H1 (cell line): ENCODE data around the gene TNFRSF8. TPM values are rescaled to one million over a fixed set of nuclear protein-coding genes. Genes with fewer than 3 reads are reported as not detected.

Source experiments
- CTCF ChIA-PET: fragments of 300-600 bp; sonication (Branson Sonifier 250); formaldehyde crosslinking; loops from one replicate; lab custom pipeline; 2021; ENCODE audit not compliant: partially characterized antibody; lab: Charles Lee
- POLR2A ChIA-PET: fragments of 300-600 bp; sonication (Branson Sonifier 250); formaldehyde crosslinking; loops from one replicate; lab custom pipeline; 2021; ENCODE audit warnings: inconsistent platforms; ENCODE audit not compliant: partially characterized antibody; lab: Charles Lee
- DNase-seq, 2 experiments: peaks; one replicate each; pipeline versions ENCODE4 v3.0.0 to v3.0.0-alpha.2; 2010 to 2022; ENCODE audit warnings: low spot score in 2 of 2, low read depth in 1 of 2, mixed read lengths in 1 of 2
- FAIRE-seq: peaks from 2 replicates; lab custom pipeline; 2011; peaks lifted over from hg19 to GRCh38; lab: Jason Lieb, UNC
- H2AFZ ChIP-seq: 2 replicates; pipeline ENCODE4 v1.8.1; 2012; ENCODE audit warnings: low read length, inconsistent platforms
- H2AK5ac ChIP-seq: 2 replicates; pipeline ENCODE4 v1.6.1; 2013; ENCODE audit warnings: low read depth, low read length
- H2BK120ac ChIP-seq: replicated peaks from 2 replicates; pipeline ENCODE3; 2013; ENCODE audit warnings: low read depth, low read length, inconsistent platforms
- H2BK12ac ChIP-seq: 2 replicates; pipeline ENCODE4 v1.6.1; 2013; ENCODE audit warnings: low read depth, low read length
- H2BK15ac ChIP-seq: 2 replicates; pipeline ENCODE4 v1.6.1; 2013; ENCODE audit warnings: low read length
- H2BK20ac ChIP-seq: 2 replicates; pipeline ENCODE4 v1.6.1; 2013; ENCODE audit warnings: low read length
- H2BK5ac ChIP-seq: 2 replicates; pipeline ENCODE4 v1.6.1; 2013; ENCODE audit warnings: low read depth, low read length
- H3K14ac ChIP-seq: 2 replicates; pipeline ENCODE4 v1.6.1; 2013; ENCODE audit warnings: inconsistent platforms; ENCODE audit not compliant: insufficient read length
- H3K18ac ChIP-seq: 2 replicates; pipeline ENCODE4 v1.6.1; 2013; ENCODE audit warnings: low read length; ENCODE audit errors: extremely low read depth
- H3K23ac ChIP-seq: 2 replicates; pipeline ENCODE4 v1.6.1; 2013; ENCODE audit warnings: inconsistent platforms; ENCODE audit not compliant: insufficient read length
- H3K23me2 ChIP-seq: 2 replicates; pipeline ENCODE4 v1.6.1; 2013; ENCODE audit warnings: low read depth, low read length
- H3K27ac ChIP-seq: 2 replicates; pipeline ENCODE4 v1.6.1; 2011; ENCODE audit warnings: low read depth, low read length, inconsistent platforms
- H3K27me3 ChIP-seq, 4 experiments: replicated peaks in 1 of 4; 1 replicate in 1 of 4; 2 replicates in 3 of 4; pipeline versions ENCODE4 v1.6.1 to v1.8.1; 2011 to 2013; ENCODE audit warnings: low read length in 3 of 4, mild to moderate bottlenecking in 3 of 4, inconsistent platforms in 2 of 4, mixed read lengths in 2 of 4, moderate library complexity in 1 of 4; ENCODE audit not compliant: control insufficient read depth in 3 of 4, insufficient read depth in 3 of 4; ENCODE audit errors: extremely low read depth in 1 of 4
- H3K36me3 ChIP-seq, 4 experiments: 2 replicates each; pipeline versions ENCODE4 v1.6.1 to v1.8.1; 2011 to 2013; ENCODE audit warnings: mild to moderate bottlenecking in 4 of 4, low read length in 3 of 4, moderate library complexity in 2 of 4, control low read depth in 1 of 4, inconsistent platforms in 1 of 4; ENCODE audit not compliant: insufficient read depth in 4 of 4, control insufficient read depth in 2 of 4
- H3K4ac ChIP-seq: replicated peaks from 2 replicates; pipeline ENCODE3; 2013; ENCODE audit warnings: low read length, low read depth, mixed read lengths, inconsistent platforms; ENCODE audit not compliant: insufficient read length
- H3K4me1 ChIP-seq, 4 experiments: replicated peaks in 1 of 4; 1 replicate in 1 of 4; 2 replicates in 3 of 4; pipeline versions ENCODE4 v1.6.1 to v1.8.1; 2011 to 2013; ENCODE audit warnings: low read length in 3 of 4, inconsistent platforms in 2 of 4, mixed read lengths in 1 of 4; ENCODE audit not compliant: insufficient read depth in 4 of 4, control insufficient read depth in 3 of 4
- H3K4me2 ChIP-seq, 2 experiments: 2 replicates each; pipeline versions ENCODE4 v1.6.1 to v1.8.1; 2011 to 2013; ENCODE audit warnings: low read depth in 2 of 2, low read length in 2 of 2, control low read depth in 1 of 2, inconsistent platforms in 1 of 2, mild to moderate bottlenecking in 1 of 2; ENCODE audit not compliant: insufficient read depth in 1 of 2
- H3K4me3 ChIP-seq, 4 experiments: fragments of 200-600, 300-600 bp in 1 of 4; sonication (generic), shearing (Covaris generic), sonication (Bioruptor Twin) in 1 of 4; 2 replicates each; pipeline versions ENCODE4 v1.5.1 to v1.8.1; 2011 to 2016; ENCODE audit warnings: low read length in 4 of 4, low read depth in 3 of 4, control low read depth in 2 of 4, inconsistent platforms in 2 of 4, mild to moderate bottlenecking in 2 of 4, mixed read lengths in 1 of 4, moderate library complexity in 1 of 4; ENCODE audit not compliant: insufficient read depth in 2 of 4; ENCODE audit errors: extremely low read depth in 1 of 4
- H3K56ac ChIP-seq: replicated peaks from 2 replicates; pipeline ENCODE3; 2013; ENCODE audit warnings: low read depth, mild to moderate bottlenecking, mixed read lengths, low read length, inconsistent platforms; ENCODE audit not compliant: insufficient read length
- H3K79me1 ChIP-seq: 2 replicates; pipeline ENCODE4 v1.6.1; 2013; ENCODE audit warnings: low read depth, low read length, control low read depth
- H3K79me2 ChIP-seq, 2 experiments: 2 replicates each; pipeline versions ENCODE4 v1.6.1 to v1.8.1; 2012 to 2013; ENCODE audit warnings: low read length in 2 of 2, mild to moderate bottlenecking in 2 of 2, inconsistent platforms in 1 of 2; ENCODE audit not compliant: insufficient read depth in 2 of 2, control insufficient read depth in 1 of 2
- H3K9ac ChIP-seq, 4 experiments: replicated peaks in 1 of 4; 1 replicate in 1 of 4; 2 replicates in 3 of 4; pipeline versions ENCODE4 v1.6.1 to v1.8.1; 2011 to 2013; ENCODE audit warnings: low read depth in 3 of 4, low read length in 3 of 4, control low read depth in 2 of 4, mild to moderate bottlenecking in 2 of 4, moderate library complexity in 2 of 4, inconsistent platforms in 1 of 4; ENCODE audit errors: extremely low read depth in 1 of 4
- H3K9me3 ChIP-seq, 2 experiments: 2 replicates each; pipeline versions ENCODE4 v1.6.1 to v1.8.1; 2012 to 2013; ENCODE audit warnings: mild to moderate bottlenecking in 2 of 2, moderate library complexity in 2 of 2, control low read depth in 1 of 2, inconsistent platforms in 1 of 2, low read depth in 1 of 2, low read length in 1 of 2, mixed read lengths in 1 of 2; ENCODE audit not compliant: insufficient read depth in 2 of 2
- H4K20me1 ChIP-seq, 2 experiments: replicated peaks in 1 of 2; 2 replicates each; pipeline versions ENCODE3 to v1.8.1; 2011 to 2013; ENCODE audit warnings: inconsistent platforms in 2 of 2, low read length in 2 of 2, mild to moderate bottlenecking in 1 of 2; ENCODE audit not compliant: insufficient read depth in 2 of 2, control insufficient read depth in 1 of 2
- H4K5ac ChIP-seq: 2 replicates; pipeline ENCODE4 v1.6.1; 2013; ENCODE audit warnings: low read length, low read depth, mixed read lengths, inconsistent platforms; ENCODE audit not compliant: insufficient read length
- H4K8ac ChIP-seq: 2 replicates; pipeline ENCODE4 v1.8.0; 2013; ENCODE audit warnings: mild to moderate bottlenecking, moderate library complexity, low read length, inconsistent platforms; ENCODE audit not compliant: insufficient read depth; ENCODE audit errors: extremely low read depth
- H4K91ac ChIP-seq: replicated peaks from 2 replicates; pipeline ENCODE3; 2013; ENCODE audit warnings: low read length, mixed read lengths, inconsistent platforms; ENCODE audit not compliant: insufficient read length
- CHD2 ChIP-seq: IDR thresholded peaks from 2 replicates; pipeline ENCODE4 v1.6.1; 2012; ENCODE audit warnings: low read length, improper control_type of control experiment
- CTBP2 ChIP-seq: IDR thresholded peaks from 2 replicates; pipeline ENCODE4 v1.7.0; 2011; ENCODE audit warnings: borderline replicate concordance, mild to moderate bottlenecking, moderate library complexity, mixed read lengths, low read length; ENCODE audit not compliant: insufficient read depth, insufficient read length
- EGR1 ChIP-seq: IDR thresholded peaks from 2 replicates; pipeline ENCODE4 v1.6.1; 2011; ENCODE audit warnings: low read depth, low read length, borderline replicate concordance
- HDAC6 ChIP-seq: IDR thresholded peaks from one replicate; pipeline ENCODE4 v1.7.1; 2012; ENCODE audit warnings: low read depth, mild to moderate bottlenecking, inconsistent platforms, low read length, moderate library complexity
- NANOG ChIP-seq: IDR thresholded peaks from 2 replicates; pipeline ENCODE4 v1.6.1; 2011; ENCODE audit warnings: low read length, low read depth, mild to moderate bottlenecking, inconsistent platforms; ENCODE audit not compliant: insufficient read depth, poor library complexity, severe bottlenecking
- NRF1 ChIP-seq: IDR thresholded peaks from 2 replicates; pipeline ENCODE4 v1.6.1; 2011; ENCODE audit warnings: mild to moderate bottlenecking, low read depth, low read length, improper control_type of control experiment
- PHF8 ChIP-seq: fragments of 200-600 bp; sonication (generic); conservative IDR thresholded peaks from 2 replicates; pipeline ENCODE4 v1.7.1; 2012; ENCODE audit warnings: low read depth, mild to moderate bottlenecking, inconsistent platforms, low read length, moderate library complexity
- SAP30 ChIP-seq: fragments of 300-600 bp; sonication (generic); IDR thresholded peaks from 2 replicates; pipeline ENCODE4 v1.7.1; 2012; ENCODE audit warnings: low read length, moderate library complexity, mild to moderate bottlenecking, inconsistent platforms; ENCODE audit not compliant: insufficient read depth, insufficient replicate concordance
- SIRT6 ChIP-seq: IDR thresholded peaks from one replicate; pipeline ENCODE4 v1.7.1; 2012; ENCODE audit warnings: low read length, inconsistent platforms
- TAF7 ChIP-seq: optimal IDR thresholded peaks from 2 replicates; pipeline ENCODE3; 2011; ENCODE audit warnings: low read depth, mild to moderate bottlenecking, inconsistent platforms, low read length, moderate library complexity, borderline replicate concordance
- ZNF274 ChIP-seq: IDR thresholded peaks from 2 replicates; pipeline ENCODE4 v1.7.0; 2012; ENCODE audit warnings: low read length, borderline replicate concordance; ENCODE audit errors: extremely low read depth
- WGBS, 2 experiments: shearing (Covaris generic) in 1 of 2; methylation state at CpG; one replicate each; pipeline versions ENCODE4 v1.1.6 to v1.1.7; 2013 to 2015; ENCODE audit warnings: low lambda C conversion rate in 2 of 2, mixed read lengths in 2 of 2, inconsistent platforms in 1 of 2, low coverage in 1 of 2, missing lambda C conversion rate in 1 of 2; ENCODE audit not compliant: insufficient replicate concordance in 2 of 2, insufficient coverage in 1 of 2, insufficient read length in 1 of 2; ENCODE audit errors: extremely low coverage in 1 of 2, missing lambda C conversion rate in 1 of 2; 5-methylcytosine and 5-hydroxymethylcytosine counted together
- polyA plus RNA-seq, 7 experiments: library from polyadenylated mRNA; depleted of rRNA in 3 of 7; stranded (reverse) in 5 of 7; unstranded in 2 of 7; fragments of >200 nt in 5 of 7; fragments of 200-250 nt in 2 of 7; gene quantifications; 1 replicate in 5 of 7; 2 replicates in 1 of 7; 4 replicates in 1 of 7; pipeline versions ENCODE4 v1.2.1 to v1.2.3, GENCODE V29; 2011 to 2013; ENCODE audit warnings: missing spikeins in 2 of 7, mixed read lengths in 2 of 7
- total RNA-seq: library from RNA; stranded (reverse); fragmentation: NEBNext Ultra II Directional; extraction: Animal tissue kit (Norgen Biotek cat#: 25700); gene quantifications from 2 replicates; pipeline ENCODE4 v1.2.1, GENCODE V29; 2021
- TF ChIP-seq, protein P1 (sequence below): IDR thresholded peaks from 2 replicates; pipeline ENCODE4 v1.6.1; 2011; ENCODE audit warnings: low read depth, mild to moderate bottlenecking, low read length; ENCODE audit not compliant: insufficient read depth

Gene TNFRSF8
- total and polyA plus RNA-seq, 2 of the 8 experiments (the other 6 are each of a cell fraction or from before 2014, with no cell fraction given): 23.2 to 32.7 TPM

DNA sequence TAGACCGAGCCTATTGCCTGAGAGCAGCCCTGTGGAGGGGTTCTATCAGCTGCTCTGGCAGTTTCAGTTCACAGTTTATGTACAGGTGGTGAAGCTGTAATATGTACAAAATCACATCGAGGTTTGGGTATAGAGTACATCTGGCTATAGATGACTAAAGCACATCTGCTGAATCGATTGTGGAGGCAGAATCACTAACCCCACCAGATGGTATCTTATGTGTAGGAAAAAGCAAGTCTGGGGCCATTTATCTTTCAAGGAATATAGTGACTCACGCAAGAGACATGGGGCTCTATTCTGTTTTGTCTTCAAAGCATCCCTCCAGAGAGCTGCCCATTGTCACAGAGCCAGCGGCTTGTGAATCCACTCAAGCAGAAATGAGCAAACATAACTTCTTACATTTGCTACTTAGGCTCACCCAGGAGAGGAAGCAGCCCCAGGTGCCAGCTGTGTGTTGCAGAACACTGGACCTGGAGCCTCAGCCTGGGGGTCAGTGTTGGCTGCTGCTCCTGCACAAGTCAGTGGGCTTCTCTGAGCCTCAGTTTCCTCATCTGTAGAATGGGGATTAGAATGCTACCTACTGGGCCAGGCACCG is 22.5 kb upstream of the TNFRSF8 start:
- no peak overlapping the region for H4K8ac ChIP-seq
- H3K9me3 ChIP-seq: no peaks in the 10 kb centered on the region
- H3K36me3 ChIP-seq: no peaks in the 10 kb centered on the region
- no peak overlapping the region for H3K27ac ChIP-seq
- H2BK12ac ChIP-seq: no peak overlapping the region
- H4K20me1 ChIP-seq: no peaks in the 10 kb centered on the region
- no peak overlapping the region for H3K4ac ChIP-seq
- H2BK5ac ChIP-seq: no peak overlapping the region
- no peak overlapping the region for H2BK120ac ChIP-seq
- no peak overlapping the region for H3K23ac ChIP-seq
- no peak overlapping the region for H4K5ac ChIP-seq
- no peak overlapping the region for H2BK20ac ChIP-seq
- no peak overlapping the region for H4K91ac ChIP-seq
- H2AFZ ChIP-seq: no peak overlapping the region
- no peaks in the 10 kb centered on the region for H3K27me3 ChIP-seq
- no peaks in the 10 kb centered on the region for H3K23me2 ChIP-seq
- no peaks in the 10 kb centered on the region for H3K79me1 ChIP-seq
- no peak overlapping the region for H2BK15ac ChIP-seq
- CTCF ChIA-PET: interaction anchor here (3.0 to 3.9 kb wide), 2 partner anchors 10 kb away, joined by 18 to 31 read pairs; no protein-coding TSS in a partner anchor
- H3K4me1 ChIP-seq: no peaks in the 10 kb centered on the region; a peak in 1 of 7 replicates
- FAIRE-seq (no peak), DNase-seq (no peak)
- WGBS, 2 experiments: 92% methylated on average over 6 of the region's 6 CpGs; no CpG with 5 or more reads in 1 of the 2 experiments
- H3K9ac ChIP-seq: no peak overlapping the region
- POLR2A ChIA-PET: interaction anchor here (1.4 to 2.4 kb wide), 3 partner anchors 22 to 132 kb away, joined by 4 to 8 read pairs (median 6); partner anchors contain the start of genes MFN2 and MIIP
- H3K4me2 ChIP-seq: no peak overlapping the region
- H3K18ac ChIP-seq: no peak overlapping the region
- no peak overlapping the region for H3K4me3 ChIP-seq
- no peak overlapping the region for H3K14ac ChIP-seq
- H3K56ac ChIP-seq: no peak overlapping the region
- H2AK5ac ChIP-seq: no peak overlapping the region
- no peaks in the 10 kb centered on the region for H3K79me2 ChIP-seq
- no peak for TF ChIP-seq EGR1
- TF ChIP-seq NRF1: no peak
- no peak for TF ChIP-seq NANOG
- no peak for TF ChIP-seq CHD2
- TF ChIP-seq CTBP2: no peak
- no peak for TF ChIP-seq SIRT6
- no peak for TF ChIP-seq PHF8
- TF ChIP-seq SAP30: no peak
- TF ChIP-seq HDAC6: no peak
- TF ChIP-seq, protein P1, sequence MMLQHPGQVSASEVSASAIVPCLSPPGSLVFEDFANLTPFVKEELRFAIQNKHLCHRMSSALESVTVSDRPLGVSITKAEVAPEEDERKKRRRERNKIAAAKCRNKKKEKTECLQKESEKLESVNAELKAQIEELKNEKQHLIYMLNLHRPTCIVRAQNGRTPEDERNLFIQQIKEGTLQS: no peak
- TF ChIP-seq TAF7: no peak
- no peak for TF ChIP-seq ZNF274
